Endothelial cell of umbilical vein (primary cell): ENCODE measurements around the gene ITSN2. TPM values are rescaled to one million over a fixed set of nuclear protein-coding genes. Genes with fewer than 3 reads are reported as not detected.

Experiments used
- BruUV-seq: library from RNA; stranded (reverse); fragments of 400-500 nt; replicated peaks from 2 replicates; lab custom pipeline; 2021; lab: Mats Ljungman, UMichigan
- CTCF ChIA-PET: fragments of 300-600, 350-600 bp; sonication (Branson Sonifier 250); formaldehyde crosslinking; loops from one replicate; lab custom pipeline; 2021; ENCODE audit warnings: antibody characterized with exemption, inconsistent platforms; lab: Charles Lee
- POLR2A ChIA-PET: fragments of 300-600, 350-600 bp; sonication (Branson Sonifier 250); formaldehyde crosslinking; loops from one replicate; lab custom pipeline; 2021; ENCODE audit warnings: antibody characterized with exemption, inconsistent platforms; lab: Charles Lee
- DNase-seq: peaks from one replicate; pipeline ENCODE4 v3.0.0-alpha.2; 2011; ENCODE audit warnings: low read depth, low spot score
- FAIRE-seq: peaks from 2 replicates; lab custom pipeline; 2011; peaks lifted over from hg19 to GRCh38; lab: Jason Lieb, UNC
- H2AFZ ChIP-seq: 2 replicates; pipeline ENCODE4 v1.6.0; 2012; ENCODE audit warnings: low read depth, low read length, control low read depth, inconsistent platforms
- H3K27ac ChIP-seq: 2 replicates; pipeline ENCODE4 v1.5.1; 2011; ENCODE audit warnings: low read depth, mild to moderate bottlenecking, control low read depth, low read length, moderate library complexity; ENCODE audit not compliant: insufficient read depth
- H3K27me3 ChIP-seq, 2 experiments: 2 replicates each; pipeline versions ENCODE4 v1.6.0 to v1.6.1; 2011; ENCODE audit warnings: low read length in 2 of 2, mixed read lengths in 1 of 2; ENCODE audit not compliant: control insufficient read depth in 2 of 2, insufficient read depth in 2 of 2
- H3K36me3 ChIP-seq, 2 experiments: 2 replicates in 1 of 2; 3 replicates in 1 of 2; pipeline ENCODE4 v1.5.1; 2011; ENCODE audit warnings: low read length in 2 of 2, mild to moderate bottlenecking in 1 of 2, moderate library complexity in 1 of 2; ENCODE audit not compliant: control insufficient read depth in 2 of 2, insufficient read depth in 2 of 2; ENCODE audit errors: extremely low read depth in 1 of 2
- H3K4me1 ChIP-seq: 3 replicates; pipeline ENCODE4 v1.5.1; 2011; ENCODE audit warnings: mild to moderate bottlenecking, low read length; ENCODE audit not compliant: control insufficient read depth, insufficient read depth; ENCODE audit errors: extremely low read depth
- H3K4me2 ChIP-seq: 2 replicates; pipeline ENCODE4 v1.6.1; 2011; ENCODE audit warnings: low read length, control low read depth, mixed read lengths; ENCODE audit not compliant: insufficient read depth
- H3K4me3 ChIP-seq, 3 experiments: fragments of 200-600 bp in 1 of 3; sonication (generic), shearing (Covaris generic) in 1 of 3; replicated peaks in 1 of 3; 2 replicates each; pipeline ENCODE4 v1.5.1; 2011 to 2016; ENCODE audit warnings: control low read depth in 3 of 3, low read length in 3 of 3, mild to moderate bottlenecking in 2 of 3, inconsistent platforms in 1 of 3, low read depth in 1 of 3, moderate library complexity in 1 of 3; ENCODE audit not compliant: insufficient read depth in 1 of 3
- H3K79me2 ChIP-seq: 2 replicates; pipeline ENCODE4 v1.6.0; 2012; ENCODE audit warnings: low read length, inconsistent platforms; ENCODE audit not compliant: control insufficient read depth, insufficient read depth
- H3K9ac ChIP-seq: replicated peaks from 2 replicates; pipeline ENCODE3; 2011; ENCODE audit warnings: low read length, control low read depth; ENCODE audit not compliant: insufficient read depth; ENCODE audit errors: extremely low read depth
- H3K9me1 ChIP-seq: replicated peaks from 3 replicates; pipeline ENCODE4 v1.6.0; 2011; ENCODE audit warnings: mild to moderate bottlenecking, low read length; ENCODE audit not compliant: control insufficient read depth, insufficient read depth; ENCODE audit errors: extremely low read depth
- H3K9me3 ChIP-seq: replicated peaks from 2 replicates; pipeline ENCODE4 v1.5.1; 2012; ENCODE audit warnings: low read length, inconsistent platforms; ENCODE audit not compliant: control insufficient read depth, insufficient read depth
- H4K20me1 ChIP-seq: replicated peaks from 2 replicates; pipeline ENCODE3; 2011; ENCODE audit warnings: mild to moderate bottlenecking, low read length; ENCODE audit not compliant: control insufficient read depth, insufficient read depth; ENCODE audit errors: extremely low read depth
- EZH2 ChIP-seq: IDR thresholded peaks from 2 replicates; pipeline ENCODE4 v1.6.1; 2012; ENCODE audit warnings: borderline replicate concordance, low read depth, mild to moderate bottlenecking, moderate library complexity, low read length, inconsistent platforms; ENCODE audit not compliant: severe bottlenecking
- FOS ChIP-seq: IDR thresholded peaks from 2 replicates; pipeline ENCODE4 v1.6.1; 2011; ENCODE audit warnings: mild to moderate bottlenecking, low read length, moderate library complexity, borderline replicate concordance; ENCODE audit not compliant: insufficient read depth
- GATA2 ChIP-seq: IDR thresholded peaks from 2 replicates; pipeline ENCODE4 v1.7.0; 2011; ENCODE audit warnings: low read depth, mild to moderate bottlenecking, moderate library complexity, mixed read lengths, low read length; ENCODE audit not compliant: insufficient read length, insufficient read depth
- JUN ChIP-seq: IDR thresholded peaks from 2 replicates; pipeline ENCODE4 v1.6.1; 2011; ENCODE audit warnings: borderline replicate concordance, low read depth; ENCODE audit not compliant: insufficient read length, insufficient read depth
- MYC ChIP-seq: IDR thresholded peaks from one replicate; pipeline ENCODE4 v1.6.1; 2011; ENCODE audit warnings: mild to moderate bottlenecking, low read depth, low read length
- POLR2A ChIP-seq: IDR thresholded peaks from 2 replicates; pipeline ENCODE4 v1.6.1; 2012; ENCODE audit warnings: low read depth, mild to moderate bottlenecking, control low read depth, low read length
- POLR2AphosphoS5 ChIP-seq: IDR thresholded peaks from 2 replicates; pipeline ENCODE4 v1.6.1; 2012; ENCODE audit warnings: low read depth, mild to moderate bottlenecking, control low read depth, low read length, moderate library complexity; ENCODE audit not compliant: insufficient read depth
- dilution Hi-C: fragments of 300-500 bp; cut with MboI; formaldehyde crosslinking; loops from one replicate; pipeline ENCODE4 v1.15.0; 2019; ENCODE audit warnings: low sequenced_read_pairs; ENCODE audit not compliant: extremely low pct_ligation_motif_present
- intact Hi-C: fragments of 100-400 bp; cut with micrococcal nuclease; formaldehyde crosslinking; loops from one replicate; pipeline ENCODE4 v1.10.0; 2022
- polyA plus RNA-seq, 4 experiments: library from polyadenylated mRNA; depleted of rRNA in 3 of 4; stranded (reverse) in 3 of 4; unstranded in 1 of 4; fragments of >200 nt; gene quantifications; 2 replicates each; pipeline versions ENCODE4 v1.2.1 to v1.2.3, GENCODE V29; 2011 to 2012; ENCODE audit warnings: missing spikeins in 1 of 4
- total RNA-seq: library from RNA; stranded (reverse); gene quantifications from 2 replicates; pipeline ENCODE4 v1.2.3, GENCODE V29; 2021
- TF ChIP-seq, protein P1 (sequence below): IDR thresholded peaks from 2 replicates; pipeline ENCODE4 v1.6.1; 2011; ENCODE audit not compliant: insufficient read depth, insufficient read length
- TF ChIP-seq, protein P2 (sequence below), 2 donors: IDR thresholded peaks; 1 replicate in 1 of 2; 2 replicates in 1 of 2; pipeline ENCODE4 v1.5.1; 2011; ENCODE audit warnings: low read length in 2 of 2, mild to moderate bottlenecking in 2 of 2, moderate library complexity in 2 of 2, control low read depth in 1 of 2, inconsistent platforms in 1 of 2, low read depth in 1 of 2; ENCODE audit not compliant: insufficient read depth in 1 of 2; ENCODE audit errors: extremely low read depth in 1 of 2

Gene ITSN2
- total and polyA plus RNA-seq, 2 donors (not counting 3 experiments of a cell fraction or from before 2014, with no cell fraction given): 30.5 to 56.8 TPM

- H3K4me2 ChIP-seq: no peak overlapping the region
- ChIA-PET CTCF (interaction anchor here (1.4 kb wide), 1 partner anchor 46 kb away, joined by 3 read pairs; no protein-coding TSS in a partner anchor), POLR2A (no interaction called here)
- intact Hi-C loops: no loop called here
- no peaks in the 10 kb centered on the region for H3K9me3 ChIP-seq
- BruUV-seq: no TSS peak
- no peak for FAIRE-seq
- no peaks in the 10 kb centered on the region for H3K36me3 ChIP-seq
- H3K9me1 ChIP-seq: no peaks in the 10 kb centered on the region
- no peaks in the 10 kb centered on the region for H4K20me1 ChIP-seq
- H3K27ac ChIP-seq: no peak overlapping the region
- no peak overlapping the region for H3K4me3 ChIP-seq
- H2AFZ ChIP-seq: no peak overlapping the region
- TF ChIP-seq MYC: no peak
- no peak for TF ChIP-seq EZH2
- TF ChIP-seq, protein P1, sequence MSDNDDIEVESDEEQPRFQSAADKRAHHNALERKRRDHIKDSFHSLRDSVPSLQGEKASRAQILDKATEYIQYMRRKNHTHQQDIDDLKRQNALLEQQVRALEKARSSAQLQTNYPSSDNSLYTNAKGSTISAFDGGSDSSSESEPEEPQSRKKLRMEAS: no peak
- TF ChIP-seq JUN: no peak
- no peak for TF ChIP-seq POLR2A
- TF ChIP-seq FOS: no peak
- TF ChIP-seq POLR2AphosphoS5: no peak
- TF ChIP-seq GATA2: no peak
- TF ChIP-seq, protein P2, sequence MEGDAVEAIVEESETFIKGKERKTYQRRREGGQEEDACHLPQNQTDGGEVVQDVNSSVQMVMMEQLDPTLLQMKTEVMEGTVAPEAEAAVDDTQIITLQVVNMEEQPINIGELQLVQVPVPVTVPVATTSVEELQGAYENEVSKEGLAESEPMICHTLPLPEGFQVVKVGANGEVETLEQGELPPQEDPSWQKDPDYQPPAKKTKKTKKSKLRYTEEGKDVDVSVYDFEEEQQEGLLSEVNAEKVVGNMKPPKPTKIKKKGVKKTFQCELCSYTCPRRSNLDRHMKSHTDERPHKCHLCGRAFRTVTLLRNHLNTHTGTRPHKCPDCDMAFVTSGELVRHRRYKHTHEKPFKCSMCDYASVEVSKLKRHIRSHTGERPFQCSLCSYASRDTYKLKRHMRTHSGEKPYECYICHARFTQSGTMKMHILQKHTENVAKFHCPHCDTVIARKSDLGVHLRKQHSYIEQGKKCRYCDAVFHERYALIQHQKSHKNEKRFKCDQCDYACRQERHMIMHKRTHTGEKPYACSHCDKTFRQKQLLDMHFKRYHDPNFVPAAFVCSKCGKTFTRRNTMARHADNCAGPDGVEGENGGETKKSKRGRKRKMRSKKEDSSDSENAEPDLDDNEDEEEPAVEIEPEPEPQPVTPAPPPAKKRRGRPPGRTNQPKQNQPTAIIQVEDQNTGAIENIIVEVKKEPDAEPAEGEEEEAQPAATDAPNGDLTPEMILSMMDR (IDR thresholded peaks at IDR 0.05; ENCODE audit: extremely low read depth in 1 of 2, insufficient read depth in 1 of 2, low read depth in 1 of 2, low read length in 2 of 2): no peak
- no peak for DNase-seq
- dilution Hi-C loops: no loop called here
- H3K9ac ChIP-seq: no peak overlapping the region
- H3K4me1 ChIP-seq: no peaks in the 10 kb centered on the region
- no peaks in the 10 kb centered on the region for H3K27me3 ChIP-seq
- H3K79me2 ChIP-seq: no peaks in the 10 kb centered on the region
Observed at GRCh38 chr2:24374301-24374700, 14.0 kb upstream of the ITSN2 start.
